ENCODE data around the gene SPDYE3. TPM values are rescaled to one million over a fixed set of nuclear protein-coding genes. Genes with fewer than 3 reads are reported as not detected.

SPDYE3 gene
- polyA plus RNA-seq, 4 donors = 0.06 to 3.1 TPM; not detected in 2

DNA sequence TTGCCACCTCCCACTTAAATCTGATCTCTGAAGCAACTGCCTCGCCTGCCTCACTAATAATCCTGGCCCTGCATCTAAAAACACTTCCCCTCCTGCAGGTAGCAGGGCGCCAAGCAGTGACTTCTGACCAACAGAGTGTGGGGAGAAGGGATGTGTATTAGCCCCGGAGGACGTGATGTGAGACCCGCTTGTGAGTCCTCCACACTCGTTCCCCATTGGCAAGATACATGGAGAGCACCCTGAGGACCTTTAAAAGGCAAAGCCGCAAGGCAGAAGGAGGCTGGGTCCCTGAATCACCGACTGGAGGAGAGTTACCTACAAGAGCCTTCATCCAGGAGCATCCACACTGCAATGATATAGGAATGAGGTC, 59.7 kb downstream of the SPDYE3 start:
- Histone ChIP-seq H3K4me1 (ENCODE audit: control insufficient read depth in 3 of 3, insufficient read depth in 2 of 3, low read depth in 1 of 3, low read length in 2 of 3) (no peaks in the 10 kb centered on the region), H3K4me3 (ENCODE audit: low read depth in 1 of 3, low read length in 3 of 3) (no peak overlapping the region), H3K9me3 (ENCODE audit: control insufficient read depth in 2 of 2, insufficient read depth in 1 of 2, low read depth in 1 of 2, low read length in 1 of 2) (no peaks in the 10 kb centered on the region), H3K27ac (ENCODE audit: low read depth in 1 of 3, low read length in 2 of 3) (peak overlapping the region in 1 of 3 donors; percentile 63), H3K36me3 (ENCODE audit: control insufficient read depth in 3 of 3, insufficient read depth in 2 of 3, low read depth in 1 of 3, low read length in 3 of 3) (peaks cover 3 to 48% (median 6%) of the 10 kb centered on the region in 3 donors), H3K27me3 (ENCODE audit: control insufficient read depth in 3 of 3, insufficient read depth in 3 of 3, low read length in 3 of 3) (no peaks in the 10 kb centered on the region)
- DNase-seq (no peak), FAIRE-seq (no peak)
- WGBS, 3 donors = 91 to 92% (median 91%) methylated on average over 8 of the region's 8 CpGs

DNA sequence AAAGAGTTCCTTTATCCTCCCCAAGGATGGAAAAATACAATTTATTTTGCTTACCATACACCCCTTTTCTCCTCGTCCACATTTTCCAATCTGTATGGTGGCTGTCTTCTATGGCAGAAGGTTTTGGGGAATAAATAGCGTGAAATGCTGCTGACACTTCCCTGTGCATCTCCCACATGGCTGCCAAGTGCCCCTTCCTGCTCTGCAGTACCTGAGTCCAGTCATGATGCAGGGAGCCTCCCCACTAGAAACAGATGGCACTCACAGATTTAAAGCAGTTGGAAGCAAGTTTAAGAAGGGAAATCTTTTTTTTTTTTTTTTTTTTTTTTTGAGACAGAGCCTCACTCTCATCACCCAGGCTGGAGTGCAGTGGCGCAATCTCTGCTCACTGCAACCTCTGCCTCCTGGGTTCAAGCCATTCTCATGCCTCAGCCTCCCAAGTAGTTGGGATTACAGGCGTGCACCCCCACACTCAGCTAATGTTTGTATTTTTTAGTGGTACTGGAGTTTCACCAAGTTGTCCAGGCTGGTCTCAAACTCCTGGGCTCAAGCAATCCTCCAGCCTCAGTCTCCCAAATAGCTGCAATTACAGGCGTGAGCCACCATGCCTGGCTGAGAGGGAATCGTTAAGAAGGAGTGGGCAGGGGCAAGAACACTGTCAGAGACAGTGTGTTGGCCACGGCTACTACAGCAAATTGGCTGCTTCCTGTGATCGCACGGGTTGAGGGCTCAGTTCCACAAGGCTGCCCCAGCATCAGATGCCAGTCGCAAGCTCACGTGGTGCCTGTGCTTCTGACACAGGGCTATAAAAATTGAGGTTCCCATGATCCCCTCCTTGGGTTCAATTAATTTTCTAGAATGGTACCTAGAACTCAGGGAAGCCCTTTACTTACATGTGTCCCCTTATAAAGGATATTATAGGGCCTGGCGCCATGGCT, 60.4 kb downstream of the SPDYE3 start:
- H3K9me3 ChIP-seq (ENCODE audit: control insufficient read depth in 2 of 2, insufficient read depth in 1 of 2, low read depth in 1 of 2, low read length in 1 of 2) = no peaks in the 10 kb centered on the region
- no peaks in the 10 kb centered on the region for H3K27me3 ChIP-seq (ENCODE audit: control insufficient read depth in 3 of 3, insufficient read depth in 3 of 3, low read length in 3 of 3)
- WGBS, 3 donors = 80 to 91% (median 84%) methylated on average over 12 of the region's 12 CpGs
- DNase-seq = no peak
- no peaks in the 10 kb centered on the region for H3K4me1 ChIP-seq (ENCODE audit: control insufficient read depth in 3 of 3, insufficient read depth in 2 of 3, low read depth in 1 of 3, low read length in 2 of 3)
- no peak for FAIRE-seq
- H3K36me3 ChIP-seq (ENCODE audit: control insufficient read depth in 3 of 3, insufficient read depth in 2 of 3, low read depth in 1 of 3, low read length in 3 of 3) = peaks cover 0 to 41% (median 3%) of the 10 kb centered on the region in 3 donors
- H3K4me3 ChIP-seq (ENCODE audit: low read depth in 1 of 3, low read length in 3 of 3) = no peak overlapping the region
- H3K27ac ChIP-seq (ENCODE audit: low read depth in 1 of 3, low read length in 2 of 3) = peak overlapping the region in 1 of 3 donors; percentile 75

- H3K4me1 ChIP-seq (ENCODE audit: control insufficient read depth in 3 of 3, insufficient read depth in 2 of 3, low read depth in 1 of 3, low read length in 2 of 3) = no peaks in the 10 kb centered on the region
- no peaks in the 10 kb centered on the region for H3K9me3 ChIP-seq (ENCODE audit: control insufficient read depth in 2 of 2, insufficient read depth in 1 of 2, low read depth in 1 of 2, low read length in 1 of 2)
- peaks cover 0 to 43% (median under 1%) of the 10 kb centered on the region in 3 donors for H3K36me3 ChIP-seq (ENCODE audit: control insufficient read depth in 3 of 3, insufficient read depth in 2 of 3, low read depth in 1 of 3, low read length in 3 of 3)
- H3K27ac ChIP-seq (ENCODE audit: low read depth in 1 of 3, low read length in 2 of 3) = peak overlapping the region in 1 of 3 donors; percentile 75
- no peak overlapping the region for H3K4me3 ChIP-seq (ENCODE audit: low read depth in 1 of 3, low read length in 3 of 3)
- peak in 1 of 2 donors; percentile 12 for DNase-seq
- WGBS, 3 donors = 59 to 84% (median 69%) methylated on average over 6 of the region's 6 CpGs
- FAIRE-seq = no peak
- no peaks in the 10 kb centered on the region for H3K27me3 ChIP-seq (ENCODE audit: control insufficient read depth in 3 of 3, insufficient read depth in 3 of 3, low read length in 3 of 3)
Observed at GRCh38 chr7:100369105-100369504, 61.6 kb downstream of the SPDYE3 start.

DNA sequence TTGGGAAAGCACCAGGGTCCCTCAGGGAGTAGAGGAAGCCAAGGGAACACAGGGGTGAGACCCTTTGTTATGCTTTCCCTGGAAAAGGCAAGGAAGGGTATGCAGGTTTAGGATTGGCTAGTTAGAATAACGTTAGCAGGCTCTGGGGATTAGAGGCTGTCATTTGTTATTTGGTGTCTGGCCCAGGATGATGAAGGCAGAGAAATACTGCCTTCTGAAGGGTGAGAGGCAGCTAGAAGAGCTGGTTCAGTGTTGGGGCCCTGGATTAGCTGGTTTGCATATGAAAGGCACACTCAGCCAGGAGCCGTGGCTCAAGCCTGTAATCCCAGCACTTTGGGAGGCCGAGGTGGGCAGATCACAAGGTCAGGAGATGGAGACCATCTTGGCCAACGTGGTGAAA, 62.8 kb downstream of the SPDYE3 start:
- H3K4me3 ChIP-seq (ENCODE audit: low read depth in 1 of 3, low read length in 3 of 3) = no peak overlapping the region
- FAIRE-seq (no peak), DNase-seq (no peak)
- H3K27me3 ChIP-seq (ENCODE audit: control insufficient read depth in 3 of 3, insufficient read depth in 3 of 3, low read length in 3 of 3) = no peaks in the 10 kb centered on the region
- H3K4me1 ChIP-seq (ENCODE audit: control insufficient read depth in 3 of 3, insufficient read depth in 2 of 3, low read depth in 1 of 3, low read length in 2 of 3) = no peaks in the 10 kb centered on the region
- peak overlapping the region in 1 of 3 donors; percentile 15 for H3K27ac ChIP-seq (ENCODE audit: low read depth in 1 of 3, low read length in 2 of 3)
- peaks cover 0 to 37% (median 0%) of the 10 kb centered on the region in 3 donors for H3K36me3 ChIP-seq (ENCODE audit: control insufficient read depth in 3 of 3, insufficient read depth in 2 of 3, low read depth in 1 of 3, low read length in 3 of 3)
- WGBS, 3 donors = 46 to 67% (median 66%) methylated on average over 4 of the region's 4 CpGs
- no peaks in the 10 kb centered on the region for H3K9me3 ChIP-seq (ENCODE audit: control insufficient read depth in 2 of 2, insufficient read depth in 1 of 2, low read depth in 1 of 2, low read length in 1 of 2)

DNA sequence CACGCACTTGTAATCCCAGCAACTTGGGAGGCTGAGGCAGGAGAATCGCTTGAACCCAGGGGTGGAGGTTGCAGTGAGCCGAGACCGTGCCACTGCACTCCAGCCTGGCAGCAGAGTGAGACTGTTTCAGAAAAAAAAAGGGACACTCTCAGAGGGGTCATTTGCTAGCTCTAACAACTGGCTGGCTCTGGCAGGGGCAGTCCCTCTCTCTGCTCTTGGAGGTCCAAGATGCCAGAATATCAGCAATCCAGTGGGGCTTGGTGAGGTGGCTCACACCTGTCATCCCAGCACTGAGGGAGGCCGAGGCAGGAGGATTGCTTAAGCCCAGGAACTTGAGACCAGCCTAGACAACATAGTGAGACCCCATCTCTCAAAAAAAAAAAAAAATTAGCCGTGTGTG, 63.2 kb downstream of the SPDYE3 start:
- WGBS, 3 donors = 77 to 90% (median 78%) methylated on average over 6 of the region's 6 CpGs
- H3K27ac ChIP-seq (ENCODE audit: low read depth in 1 of 3, low read length in 2 of 3) = no peak overlapping the region
- no peak for FAIRE-seq

DNA sequence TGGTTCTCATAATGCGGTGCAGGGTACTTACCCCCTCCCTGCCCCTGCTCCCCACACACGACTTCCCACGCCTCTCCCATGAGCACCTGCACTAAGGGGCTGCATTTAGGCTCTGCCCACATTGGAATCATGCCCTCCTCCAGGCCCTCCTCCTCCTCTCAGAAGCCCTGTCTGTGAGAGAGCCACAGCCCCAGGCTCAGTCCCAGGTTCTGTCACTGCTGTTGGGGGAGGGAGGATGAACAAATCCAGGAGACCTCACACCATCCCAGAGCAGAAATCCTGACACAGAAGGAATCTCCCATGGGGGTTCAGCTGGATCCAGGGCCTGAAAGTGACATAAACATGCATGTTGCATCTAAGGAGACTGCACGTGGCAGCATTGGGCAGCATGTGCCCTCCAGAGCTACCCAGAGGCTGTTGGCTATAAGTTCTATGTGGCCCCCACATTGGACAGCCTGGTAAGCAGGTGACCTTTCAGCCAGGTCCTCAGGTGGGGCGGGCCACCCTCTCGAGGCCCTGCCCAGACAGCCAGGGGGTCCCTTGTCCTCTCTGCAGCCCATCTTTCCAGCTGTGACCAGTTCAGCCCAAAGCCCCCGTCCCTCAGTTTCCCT, 64.2 kb downstream of the SPDYE3 start:
- no peak for DNase-seq
- Histone ChIP-seq H3K9me3 (ENCODE audit: control insufficient read depth in 2 of 2, insufficient read depth in 1 of 2, low read depth in 1 of 2, low read length in 1 of 2) (no peaks in the 10 kb centered on the region), H3K4me3 (ENCODE audit: low read depth in 1 of 3, low read length in 3 of 3) (no peak overlapping the region), H3K27ac (ENCODE audit: low read depth in 1 of 3, low read length in 2 of 3) (no peak overlapping the region), H3K4me1 (ENCODE audit: control insufficient read depth in 3 of 3, insufficient read depth in 2 of 3, low read depth in 1 of 3, low read length in 2 of 3) (no peaks in the 10 kb centered on the region), H3K27me3 (ENCODE audit: control insufficient read depth in 3 of 3, insufficient read depth in 3 of 3, low read length in 3 of 3) (no peaks in the 10 kb centered on the region), H3K36me3 (ENCODE audit: control insufficient read depth in 3 of 3, insufficient read depth in 2 of 3, low read depth in 1 of 3, low read length in 3 of 3) (peaks cover 0 to 28% (median 0%) of the 10 kb centered on the region in 3 donors)
- 64 to 77% (median 74%) methylated on average over 7 of the region's 7 CpGs for WGBS, 3 donors
- FAIRE-seq = no peak

More for the DNA sequence above, 63.2 kb downstream of the SPDYE3 start:
- Histone ChIP-seq H3K4me1 (ENCODE audit: control insufficient read depth in 3 of 3, insufficient read depth in 2 of 3, low read depth in 1 of 3, low read length in 2 of 3) (no peaks in the 10 kb centered on the region), H3K9me3 (ENCODE audit: control insufficient read depth in 2 of 2, insufficient read depth in 1 of 2, low read depth in 1 of 2, low read length in 1 of 2) (no peaks in the 10 kb centered on the region), H3K36me3 (ENCODE audit: control insufficient read depth in 3 of 3, insufficient read depth in 2 of 3, low read depth in 1 of 3, low read length in 3 of 3) (peaks cover 0 to 34% (median 0%) of the 10 kb centered on the region in 3 donors), H3K4me3 (ENCODE audit: low read depth in 1 of 3, low read length in 3 of 3) (no peak overlapping the region), H3K27me3 (ENCODE audit: control insufficient read depth in 3 of 3, insufficient read depth in 3 of 3, low read length in 3 of 3) (no peaks in the 10 kb centered on the region)
- DNase-seq = no peak

Other genes starting within 250 kb of the SPDYE3 start
- 10 to 100 TPM; 20.3 to 55.2 (median 27.2) TPM for gene ZNF3, start 226.0 kb upstream of the SPDYE3 start, polyA plus RNA-seq
- gene COPS6, start 218.7 kb upstream of the SPDYE3 start, polyA plus RNA-seq = 10 to 100 TPM; 76.7 to 92.0 (median 85.6) TPM
- 10 to 100 TPM; 35.8 to 87.8 (median 63.3) TPM for gene MCM7, start 206.3 kb upstream of the SPDYE3 start, polyA plus RNA-seq
- 10 to 100 TPM; 14.9 to 20.6 (median 17.2) TPM for gene AP4M1, start 206.1 kb upstream of the SPDYE3 start, polyA plus RNA-seq
- 10 to 100 TPM; 12.2 to 33.5 (median 25.6) TPM for gene TAF6, start 188.3 kb upstream of the SPDYE3 start, polyA plus RNA-seq
- 10 to 100 TPM in 1 of 4 donors, 1 to 10 TPM in 3; 2.5 to 14.0 (median 7.5) TPM for gene CNPY4, start 188.1 kb upstream of the SPDYE3 start, polyA plus RNA-seq
- 1 to 10 TPM; 2.0 to 3.3 (median 2.7) TPM for gene MBLAC1, start 180.7 kb upstream of the SPDYE3 start, polyA plus RNA-seq
- gene LAMTOR4, start 158.8 kb upstream of the SPDYE3 start, polyA plus RNA-seq = 100 to 1,000 TPM; 141 to 370 (median 222) TPM
- gene TRAPPC14, start 149.0 kb upstream of the SPDYE3 start, polyA plus RNA-seq = 10 to 100 TPM; 16.7 to 28.0 (median 23.7) TPM
- gene GAL3ST4, start 139.1 kb upstream of the SPDYE3 start, polyA plus RNA-seq = 1 to 10 TPM in 2 of 4 donors, under 1 TPM in 1, not detected in 1; 0.67 to 4.4 (median 1.2) TPM
- gene GPC2, start 130.3 kb upstream of the SPDYE3 start, polyA plus RNA-seq = 1 to 10 TPM in 1 of 4 donors, under 1 TPM in 1, not detected in 2; 0.94 to 2.1 TPM
- 1 to 10 TPM in 2 of 4 donors, under 1 TPM in 1, not detected in 1; 0.81 to 9.6 (median 3.6) TPM for gene STAG3, start 129.8 kb upstream of the SPDYE3 start, polyA plus RNA-seq
- gene PVRIG, start 87.8 kb upstream of the SPDYE3 start, polyA plus RNA-seq = 1 to 10 TPM in 2 of 4 donors, under 1 TPM in 2; 0.45 to 1.2 (median 0.91) TPM
- 100 to 1,000 TPM in 1 of 4 donors, 10 to 100 TPM in 3; 39.1 to 117 (median 57.2) TPM for gene PILRB, start 50.4 kb downstream of the SPDYE3 start, polyA plus RNA-seq
- 1 to 10 TPM in 3 of 4 donors, under 1 TPM in 1; 0.81 to 5.0 (median 3.4) TPM for gene PILRA, start 65.8 kb downstream of the SPDYE3 start, polyA plus RNA-seq
- 1 to 10 TPM; 1.3 to 6.5 (median 4.8) TPM for gene ZCWPW1, start 121.0 kb downstream of the SPDYE3 start, polyA plus RNA-seq
- gene MEPCE, start 122.1 kb downstream of the SPDYE3 start, polyA plus RNA-seq = 10 to 100 TPM; 26.8 to 41.1 (median 30.7) TPM
- gene PPP1R35, start 128.8 kb downstream of the SPDYE3 start, polyA plus RNA-seq = 10 to 100 TPM; 27.1 to 62.8 (median 46.8) TPM
- gene SPACDR, start 156.6 kb downstream of the SPDYE3 start, polyA plus RNA-seq = 1 to 10 TPM in 1 of 4 donors, under 1 TPM in 2, not detected in 1; 0.43 to 1.2 (median 0.89) TPM
- 10 to 100 TPM; 31.7 to 57.9 (median 49.6) TPM for gene TSC22D4, start 171.5 kb downstream of the SPDYE3 start, polyA plus RNA-seq
- gene NYAP1, start 176.2 kb downstream of the SPDYE3 start, polyA plus RNA-seq = 1 to 10 TPM in 2 of 4 donors, not detected in 2; 1.1 to 2.3 TPM
- 10 to 100 TPM in 3 of 4 donors, 1 to 10 TPM in 1; 9.5 to 23.9 (median 16.4) TPM for gene AGFG2, start 231.5 kb downstream of the SPDYE3 start, polyA plus RNA-seq

All from small intestine (tissue), 7 donors.